WI38 (cell line): Measurements from ENCODE around the gene PRDM16.
"Not testable (repeated sequence)": the region's sequence is repeated elsewhere in the genome, so short reads cannot be mapped to it uniquely, and the experiment has no call there.

ENCODE experiments used
- H3K4me3 ChIP-seq: 2 replicates; pipeline ENCODE4 v1.5.1; 2011; ENCODE audit warnings: low read depth, mild to moderate bottlenecking, control low read depth, low read length
- CTCF ChIP-seq: IDR thresholded peaks from 2 replicates; pipeline ENCODE4 v1.5.1; 2012; ENCODE audit warnings: low read depth, mild to moderate bottlenecking, control low read depth, low read length

PRDM16 gene

DNA sequence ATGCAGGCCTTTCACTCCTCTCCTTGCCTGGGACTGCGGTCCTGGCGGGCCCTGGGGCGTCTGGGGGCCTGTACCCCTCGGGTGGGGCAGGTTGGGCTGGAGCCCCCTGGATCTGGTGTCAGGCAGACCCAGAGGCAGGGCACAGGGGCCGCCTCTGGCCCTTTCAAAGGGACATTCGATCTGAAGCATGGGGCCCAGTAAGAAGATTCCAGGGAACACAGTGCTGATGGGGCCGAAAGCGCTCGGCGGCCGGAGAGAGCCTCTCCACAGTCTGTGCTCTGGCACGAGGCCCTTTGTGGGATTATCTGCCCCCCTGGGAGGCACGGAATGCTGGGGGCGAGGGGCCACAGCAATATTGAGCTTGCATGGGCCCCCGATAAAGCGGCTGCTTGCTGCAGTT lies 15.2 kb downstream of the PRDM16 start:
- TF ChIP-seq CTCF, result no peak

GRCh38 chr1:3084726-3085125 lies 15.7 kb downstream of the PRDM16 start:
- no peak for TF ChIP-seq CTCF
- no peak overlapping the region for H3K4me3 ChIP-seq

More for the DNA sequence above, 15.2 kb downstream of the PRDM16 start:
- H3K4me3 ChIP-seq, result no peak overlapping the region

DNA sequence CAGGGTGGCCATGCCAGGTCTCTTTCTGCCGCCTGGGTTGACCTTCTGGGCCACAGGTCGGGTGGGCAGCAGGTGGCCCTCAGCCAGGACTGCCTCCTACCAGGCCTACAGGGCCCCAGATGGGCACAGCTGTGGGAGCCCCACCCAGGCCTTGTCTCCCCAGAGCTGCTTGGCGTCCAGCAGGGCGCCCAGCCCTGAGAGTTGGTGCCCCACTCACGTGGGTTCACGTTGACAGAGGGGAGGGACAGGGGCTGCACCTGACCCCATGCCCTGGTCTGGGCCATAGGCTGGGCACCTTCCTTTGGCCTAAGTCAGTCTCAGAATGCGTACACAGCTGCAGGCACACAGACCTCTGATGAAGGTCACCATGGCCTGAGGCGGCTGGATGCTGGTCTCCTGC lies 16.7 kb downstream of the PRDM16 start:
- TF ChIP-seq CTCF, result no peak
- no peak overlapping the region for H3K4me3 ChIP-seq

- no peak for TF ChIP-seq CTCF
- no peak overlapping the region for H3K4me3 ChIP-seq
Observed at GRCh38 chr1:3086272-3086974, 17.4 kb downstream of the PRDM16 start.

DNA sequence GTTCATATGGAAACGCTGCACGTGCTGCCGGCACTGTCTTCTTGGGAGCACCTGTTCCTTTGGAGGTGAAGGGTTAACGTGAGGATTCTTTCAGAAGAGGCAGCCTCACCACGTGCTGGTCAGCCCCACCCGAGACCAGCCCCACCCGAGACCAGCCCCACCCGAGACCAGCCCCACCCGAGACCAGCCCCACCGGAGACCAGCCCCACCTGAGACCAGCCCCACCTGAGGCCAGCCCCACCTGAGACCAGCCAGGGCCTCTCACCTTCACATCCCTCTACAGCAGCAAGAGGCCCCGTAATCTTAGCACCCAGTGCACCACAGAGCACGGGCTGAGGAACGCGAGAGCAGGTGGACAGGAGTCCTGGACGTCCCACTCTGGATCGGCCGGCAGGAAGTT lies 18.0 kb downstream of the PRDM16 start:
- TF ChIP-seq CTCF, result no peak
- H3K4me3 ChIP-seq, result no peak overlapping the region

GRCh38 chr1:3087946-3088668 lies 19.1 kb downstream of the PRDM16 start:
- H3K4me3 ChIP-seq, result not testable (repeated sequence)

- no peak for TF ChIP-seq CTCF
- H3K4me3 ChIP-seq, result no peak overlapping the region
Observed at GRCh38 chr1:3089490-3089889, 20.5 kb downstream of the PRDM16 start.
